ENCODE data around the gene E2F6.

The E2F6 gene

GRCh38 chr2:11457935-11458334 lies 8.0 kb downstream of the E2F6 start:
- DNase-seq (ENCODE audit: low read depth in 2 of 2), result no peak

- no peak for DNase-seq (ENCODE audit: low read depth in 2 of 2)
These were observed 9.7 kb downstream of the E2F6 start for GRCh38 chr2:11456251-11456650.

- no peak for DNase-seq (ENCODE audit: low read depth in 2 of 2)
These were observed 11.1 kb downstream of the E2F6 start for GRCh38 chr2:11454824-11455223.

GRCh38 chr2:11450791-11451190 lies 15.2 kb downstream of the E2F6 start:
- no peak for DNase-seq (ENCODE audit: low read depth in 2 of 2)

- DNase-seq (ENCODE audit: low read depth in 2 of 2), result no peak
These were observed 19.2 kb downstream of the E2F6 start for GRCh38 chr2:11446733-11447248.

- DNase-seq (ENCODE audit: low read depth in 2 of 2), result no peak
These were observed 21.2 kb downstream of the E2F6 start for GRCh38 chr2:11444737-11445136.

GRCh38 chr2:11438555-11439080 lies 27.3 kb downstream of the E2F6 start:
- DNase-seq (ENCODE audit: low read depth in 2 of 2), result no peak

GRCh38 chr2:11437602-11438001 lies 28.4 kb downstream of the E2F6 start:
- no peak for DNase-seq (ENCODE audit: low read depth in 2 of 2)

- no peak for DNase-seq (ENCODE audit: low read depth in 2 of 2)
These were observed 30.9 kb downstream of the E2F6 start for GRCh38 chr2:11435036-11435435.

- DNase-seq (ENCODE audit: low read depth in 2 of 2), result no peak
These were observed 31.5 kb downstream of the E2F6 start for GRCh38 chr2:11434443-11434842.

GRCh38 chr2:11433822-11434221 lies 32.1 kb downstream of the E2F6 start:
- DNase-seq (ENCODE audit: low read depth in 2 of 2), result no peak

- no peak for DNase-seq (ENCODE audit: low read depth in 2 of 2)
These were observed 35.2 kb downstream of the E2F6 start for GRCh38 chr2:11430729-11431128.

GRCh38 chr2:11427224-11427623 lies 38.7 kb downstream of the E2F6 start:
- no peak for DNase-seq (ENCODE audit: low read depth in 2 of 2)

- DNase-seq (ENCODE audit: low read depth in 2 of 2), result no peak
These were observed 43.0 kb downstream of the E2F6 start for GRCh38 chr2:11422901-11423435.

- DNase-seq (ENCODE audit: low read depth in 2 of 2), result no peak
These were observed 43.5 kb downstream of the E2F6 start for GRCh38 chr2:11422491-11422865.

- no peak for DNase-seq (ENCODE audit: low read depth in 2 of 2)
These were observed 44.0 kb downstream of the E2F6 start for GRCh38 chr2:11421863-11422490.

- no peak for DNase-seq (ENCODE audit: low read depth in 2 of 2)
These were observed 45.3 kb downstream of the E2F6 start for GRCh38 chr2:11420671-11421070.

GRCh38 chr2:11420190-11420589 lies 45.8 kb downstream of the E2F6 start:
- DNase-seq (ENCODE audit: low read depth in 2 of 2), result no peak

- no peak for DNase-seq (ENCODE audit: low read depth in 2 of 2)
These were observed 46.2 kb downstream of the E2F6 start for GRCh38 chr2:11419781-11420180.

GRCh38 chr2:11417946-11418585 lies 47.9 kb downstream of the E2F6 start:
- DNase-seq (ENCODE audit: low read depth in 2 of 2), result no peak

GRCh38 chr2:11416931-11417330 lies 49.0 kb downstream of the E2F6 start:
- DNase-seq (ENCODE audit: low read depth in 2 of 2), result no peak

- DNase-seq (ENCODE audit: low read depth in 2 of 2), result no peak
These were observed 49.8 kb downstream of the E2F6 start for GRCh38 chr2:11416186-11416585.

Measured in stimulated activated CD8-positive, alpha-beta memory T cell treated with anti-CD3 and anti-CD28 coated beads, Interleukin-15, amount 100 ng/mL, for 4 hours (primary cell).